Neural crest cell (in vitro differentiated cells): ENCODE data around the gene CYP19A1. TPM values are rescaled to one million over a fixed set of nuclear protein-coding genes. Genes with fewer than 3 reads are reported as not detected.

Experiments used
- DNase-seq: peaks from one replicate; pipeline ENCODE4 v3.0.0; 2021; ENCODE audit warnings: low read depth, mixed read lengths, low spot score
- H3K27ac Mint-ChIP-seq: one replicate; pipeline ENCODE4 v1.8.0; 2021; ENCODE audit warnings: mild to moderate bottlenecking, mixed read lengths; ENCODE audit not compliant: unreplicated experiment
- H3K27me3 Mint-ChIP-seq: 2 replicates; pipeline ENCODE4 v1.8.0; 2021; ENCODE audit warnings: low read depth, mild to moderate bottlenecking, mixed read lengths
- H3K36me3 Mint-ChIP-seq: 2 replicates; pipeline ENCODE4 v1.8.0; 2021; ENCODE audit warnings: low read depth, mild to moderate bottlenecking, mixed read lengths
- H3K4me1 Mint-ChIP-seq: 2 replicates; pipeline ENCODE4 v1.8.0; 2021; ENCODE audit warnings: mixed read lengths
- H3K4me3 Mint-ChIP-seq: one replicate; pipeline ENCODE4 v1.8.0; 2021; ENCODE audit warnings: mild to moderate bottlenecking, mixed read lengths
- H3K9me3 Mint-ChIP-seq: 2 replicates; pipeline ENCODE4 v1.8.0; 2021; ENCODE audit warnings: mixed read lengths
- total RNA-seq: library from RNA; stranded (reverse); gene quantifications from 2 replicates; pipeline ENCODE4 v1.2.1, GENCODE V29; 2021
- TF ChIP-seq, protein P1 (sequence below): fragments of 200-600 bp; sonication (generic); conservative IDR thresholded peaks from 2 replicates; pipeline ENCODE4 v1.5.0; 2021; ENCODE audit warnings: antibody characterized with exemption, mild to moderate bottlenecking

Gene CYP19A1
- total RNA-seq, 1 donor from 2014 or later = not detected

DNA sequence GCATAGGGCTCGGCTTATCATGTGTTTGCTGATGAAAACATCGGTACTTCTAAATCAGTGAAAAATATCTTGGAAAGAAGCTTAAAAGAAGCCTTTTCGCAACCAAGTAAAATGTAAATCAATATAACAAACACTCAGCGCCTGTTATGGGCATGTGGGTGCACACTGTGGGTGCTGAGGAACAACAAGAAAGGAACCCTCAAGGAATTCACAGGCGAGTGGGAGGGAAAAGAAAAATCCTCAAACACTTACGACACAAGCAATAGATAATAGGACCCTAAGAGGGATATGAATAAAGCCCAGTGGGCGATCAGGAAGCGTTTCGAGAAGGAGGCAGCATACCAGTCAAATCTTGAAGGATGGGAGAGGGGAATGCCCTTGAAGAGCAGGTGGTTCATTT is 25.0 kb upstream of the CYP19A1 start:
- no peak overlapping the region for H3K4me3 Mint-ChIP-seq

DNA sequence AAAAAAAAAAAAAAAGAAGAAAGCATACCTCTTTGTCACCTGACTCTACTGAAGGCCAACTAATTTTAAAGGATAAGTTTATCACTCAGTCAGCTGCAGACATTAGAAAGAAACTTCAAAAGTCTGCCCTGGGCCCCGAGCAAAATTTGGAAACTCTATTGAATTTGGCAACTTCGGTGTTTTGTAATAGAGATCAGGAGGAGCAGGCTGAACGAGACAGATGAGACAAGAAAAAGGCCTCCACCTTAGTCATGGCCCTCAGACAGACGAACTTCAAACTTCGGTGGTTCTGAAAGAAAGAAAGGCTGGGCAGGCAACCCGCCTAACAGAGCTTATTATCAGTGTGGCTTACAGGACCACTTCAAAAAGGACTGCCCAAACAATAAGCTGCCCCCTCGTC is 21.6 kb upstream of the CYP19A1 start:
- H3K36me3 Mint-ChIP-seq = no peaks in the 10 kb centered on the region
- no peaks in the 10 kb centered on the region for H3K4me1 Mint-ChIP-seq
- no peak for DNase-seq
- H3K9me3 Mint-ChIP-seq = no peaks in the 10 kb centered on the region
- no peaks in the 10 kb centered on the region for H3K27me3 Mint-ChIP-seq
- H3K27ac Mint-ChIP-seq = no peak overlapping the region
- no peak overlapping the region for H3K4me3 Mint-ChIP-seq
- TF ChIP-seq, protein P1, sequence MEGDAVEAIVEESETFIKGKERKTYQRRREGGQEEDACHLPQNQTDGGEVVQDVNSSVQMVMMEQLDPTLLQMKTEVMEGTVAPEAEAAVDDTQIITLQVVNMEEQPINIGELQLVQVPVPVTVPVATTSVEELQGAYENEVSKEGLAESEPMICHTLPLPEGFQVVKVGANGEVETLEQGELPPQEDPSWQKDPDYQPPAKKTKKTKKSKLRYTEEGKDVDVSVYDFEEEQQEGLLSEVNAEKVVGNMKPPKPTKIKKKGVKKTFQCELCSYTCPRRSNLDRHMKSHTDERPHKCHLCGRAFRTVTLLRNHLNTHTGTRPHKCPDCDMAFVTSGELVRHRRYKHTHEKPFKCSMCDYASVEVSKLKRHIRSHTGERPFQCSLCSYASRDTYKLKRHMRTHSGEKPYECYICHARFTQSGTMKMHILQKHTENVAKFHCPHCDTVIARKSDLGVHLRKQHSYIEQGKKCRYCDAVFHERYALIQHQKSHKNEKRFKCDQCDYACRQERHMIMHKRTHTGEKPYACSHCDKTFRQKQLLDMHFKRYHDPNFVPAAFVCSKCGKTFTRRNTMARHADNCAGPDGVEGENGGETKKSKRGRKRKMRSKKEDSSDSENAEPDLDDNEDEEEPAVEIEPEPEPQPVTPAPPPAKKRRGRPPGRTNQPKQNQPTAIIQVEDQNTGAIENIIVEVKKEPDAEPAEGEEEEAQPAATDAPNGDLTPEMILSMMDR = no peak

More for the DNA sequence above, 25.0 kb upstream of the CYP19A1 start:
- Mint-ChIP-seq H3K27me3 (no peaks in the 10 kb centered on the region), H3K9me3 (no peaks in the 10 kb centered on the region), H3K27ac (no peak overlapping the region), H3K4me1 (no peaks in the 10 kb centered on the region), H3K36me3 (no peaks in the 10 kb centered on the region)
- TF ChIP-seq, protein P1 = no peak
- DNase-seq = no peak

DNA sequence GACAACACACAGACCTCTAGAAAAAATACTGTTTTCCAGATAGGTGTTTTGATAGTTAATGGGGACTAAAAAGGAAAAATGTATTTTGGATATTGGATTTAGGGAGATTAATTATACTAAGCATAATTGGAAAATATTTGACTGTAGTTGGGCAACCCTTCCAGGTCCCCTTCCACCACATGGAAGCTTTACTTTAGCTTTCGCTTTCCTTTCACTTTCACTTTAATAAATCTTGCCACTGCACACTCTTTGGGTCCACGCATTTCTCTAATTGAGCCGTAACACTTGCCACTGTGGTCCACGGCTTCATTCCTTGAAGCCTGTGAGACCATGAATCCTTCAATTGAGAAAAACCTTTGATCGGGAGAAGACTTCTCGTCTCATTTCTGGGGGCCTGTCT is 18.6 kb upstream of the CYP19A1 start:
- no peaks in the 10 kb centered on the region for H3K4me1 Mint-ChIP-seq
- H3K4me3 Mint-ChIP-seq = no peak overlapping the region
- no peaks in the 10 kb centered on the region for H3K9me3 Mint-ChIP-seq
- no peaks in the 10 kb centered on the region for H3K36me3 Mint-ChIP-seq
- H3K27ac Mint-ChIP-seq = no peak overlapping the region
- DNase-seq = no peak
- no peaks in the 10 kb centered on the region for H3K27me3 Mint-ChIP-seq
- TF ChIP-seq, protein P1 = no peak

DNA sequence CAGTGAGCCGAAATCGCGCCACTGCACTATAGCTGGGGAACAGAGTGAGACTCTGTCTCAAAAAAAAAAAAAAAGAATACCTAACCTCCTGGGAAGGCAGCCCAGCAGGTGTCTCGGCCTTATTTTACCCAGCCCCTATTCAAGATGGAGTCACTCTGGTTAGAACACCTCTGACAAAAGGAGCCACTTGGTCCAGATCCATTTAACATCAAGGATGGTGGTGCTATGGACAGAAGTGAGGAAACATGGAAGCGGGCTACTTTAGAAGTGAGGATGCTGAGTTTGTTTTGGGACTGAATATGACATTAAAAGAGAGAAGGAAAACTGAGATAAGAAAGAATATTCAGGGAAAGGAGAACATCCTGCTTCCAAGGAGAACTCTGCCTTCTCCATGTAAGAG is 17.8 kb upstream of the CYP19A1 start:
- DNase-seq = no peak
- Mint-ChIP-seq H3K4me1 (no peaks in the 10 kb centered on the region), H3K4me3 (no peak overlapping the region), H3K27ac (no peak overlapping the region), H3K9me3 (no peaks in the 10 kb centered on the region), H3K27me3 (no peaks in the 10 kb centered on the region), H3K36me3 (no peaks in the 10 kb centered on the region)
- TF ChIP-seq, protein P1 = no peak

DNA sequence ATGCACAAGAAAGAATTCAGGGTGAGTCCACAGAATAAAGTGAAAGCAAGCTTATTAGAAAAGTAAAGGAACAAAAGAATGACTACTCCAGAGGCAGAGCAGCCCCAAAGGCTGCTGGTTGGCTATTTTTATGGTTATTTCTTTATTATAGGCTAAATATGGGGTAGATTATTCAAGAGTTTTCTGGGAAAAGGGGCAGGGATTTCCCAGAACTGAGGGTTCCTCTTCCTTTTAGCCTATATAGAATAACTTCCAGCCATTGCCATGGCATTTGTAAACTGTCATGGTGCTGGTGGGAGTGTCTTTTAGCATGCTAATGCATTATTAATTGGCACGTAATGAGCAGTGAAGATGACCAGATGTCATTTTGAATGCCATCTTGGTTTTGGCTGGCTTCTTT is 16.7 kb upstream of the CYP19A1 start:
- Mint-ChIP-seq H3K36me3 (no peaks in the 10 kb centered on the region), H3K27me3 (no peaks in the 10 kb centered on the region), H3K4me3 (no peak overlapping the region), H3K9me3 (no peaks in the 10 kb centered on the region), H3K27ac (no peak overlapping the region), H3K4me1 (no peaks in the 10 kb centered on the region)
- DNase-seq = no peak
- TF ChIP-seq, protein P1 = no peak

DNA sequence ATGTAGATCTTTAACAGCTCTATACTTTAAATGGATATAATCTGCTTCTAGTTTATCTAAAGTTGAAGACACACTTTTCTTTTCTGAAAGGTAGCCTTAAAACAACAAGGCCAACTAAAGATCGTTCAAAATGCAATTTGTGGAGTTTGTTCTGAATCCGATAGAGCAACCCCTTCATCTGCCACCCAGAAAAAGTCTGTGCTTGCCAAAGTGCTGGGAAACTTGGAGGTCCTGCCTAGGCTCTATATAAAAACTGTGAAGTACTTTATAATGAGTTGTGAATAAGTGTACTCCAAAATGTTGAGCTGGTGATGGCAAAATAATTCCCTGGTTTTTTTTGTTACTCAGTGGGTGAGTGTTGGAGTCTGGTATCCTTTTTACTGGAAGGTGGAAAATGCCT is 15.6 kb upstream of the CYP19A1 start:
- H3K36me3 Mint-ChIP-seq = no peaks in the 10 kb centered on the region
- H3K4me3 Mint-ChIP-seq = no peak overlapping the region
- H3K27ac Mint-ChIP-seq = no peak overlapping the region
- H3K9me3 Mint-ChIP-seq = no peaks in the 10 kb centered on the region
- no peak for DNase-seq
- no peaks in the 10 kb centered on the region for H3K27me3 Mint-ChIP-seq
- TF ChIP-seq, protein P1 = no peak
- H3K4me1 Mint-ChIP-seq = peaks cover 4% of the 10 kb centered on the region
